CD4-positive, alpha-beta T cell treated with Interleukin-2 at 100 ng/mL for 4 hours (primary cell): Measurements from ENCODE around the gene PPFIA1.
A peak's percentile ranks its signal among the peaks of the same experiment; 100 is the strongest.

Source experiments
- DNase-seq: peaks from one replicate; pipeline ENCODE4 v3.0.0-alpha.2; 2020; ENCODE audit warnings: low spot score

PPFIA1 gene

GRCh38 chr11:70414341-70415100, 144.0 kb downstream of the PPFIA1 start:
- DNase-seq, result no peak

DNA sequence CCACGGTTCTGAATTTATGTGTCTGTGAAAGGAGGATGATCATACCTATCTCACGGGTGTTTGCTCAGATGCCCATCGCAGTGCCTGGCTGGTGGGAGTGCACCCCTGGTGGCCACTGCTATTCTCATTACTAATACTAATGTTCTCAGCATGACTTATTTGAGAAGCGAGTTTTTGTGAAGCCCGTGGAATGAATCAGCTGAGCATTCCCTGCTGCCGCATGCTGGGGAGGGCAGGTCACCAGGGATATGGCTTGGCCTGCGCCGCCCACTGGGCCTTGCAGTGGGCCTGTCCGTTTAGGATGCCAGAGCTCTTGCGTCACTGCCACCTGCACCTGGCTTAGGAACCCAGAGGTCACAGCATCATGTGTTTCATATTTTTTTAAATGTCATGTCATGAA, 144.7 kb downstream of the PPFIA1 start:
- DNase-seq, result no peak

- no peak for DNase-seq
Measured at GRCh38 chr11:70415642-70416395, 145.3 kb downstream of the PPFIA1 start.

DNA sequence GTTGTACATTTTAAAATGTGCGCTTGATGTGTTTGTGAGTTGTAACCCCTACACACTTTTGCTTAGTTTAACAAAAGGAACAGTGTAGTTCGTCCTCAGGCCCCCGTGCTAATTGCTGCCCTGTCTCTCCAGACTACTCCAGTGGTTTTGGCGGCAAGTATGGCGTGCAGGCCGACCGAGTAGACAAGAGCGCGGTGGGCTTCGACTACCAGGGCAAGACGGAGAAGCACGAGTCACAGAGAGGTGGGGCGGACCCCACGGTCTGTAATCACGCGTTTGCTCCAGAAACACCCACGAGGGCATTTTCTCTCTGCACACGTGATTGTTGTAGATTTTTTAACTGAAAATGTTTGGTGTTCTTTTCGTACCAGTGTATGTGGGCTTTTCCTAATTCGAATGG, 146.4 kb downstream of the PPFIA1 start:
- no peak for DNase-seq

GRCh38 chr11:70418130-70418529, 147.6 kb downstream of the PPFIA1 start:
- no peak for DNase-seq

DNA sequence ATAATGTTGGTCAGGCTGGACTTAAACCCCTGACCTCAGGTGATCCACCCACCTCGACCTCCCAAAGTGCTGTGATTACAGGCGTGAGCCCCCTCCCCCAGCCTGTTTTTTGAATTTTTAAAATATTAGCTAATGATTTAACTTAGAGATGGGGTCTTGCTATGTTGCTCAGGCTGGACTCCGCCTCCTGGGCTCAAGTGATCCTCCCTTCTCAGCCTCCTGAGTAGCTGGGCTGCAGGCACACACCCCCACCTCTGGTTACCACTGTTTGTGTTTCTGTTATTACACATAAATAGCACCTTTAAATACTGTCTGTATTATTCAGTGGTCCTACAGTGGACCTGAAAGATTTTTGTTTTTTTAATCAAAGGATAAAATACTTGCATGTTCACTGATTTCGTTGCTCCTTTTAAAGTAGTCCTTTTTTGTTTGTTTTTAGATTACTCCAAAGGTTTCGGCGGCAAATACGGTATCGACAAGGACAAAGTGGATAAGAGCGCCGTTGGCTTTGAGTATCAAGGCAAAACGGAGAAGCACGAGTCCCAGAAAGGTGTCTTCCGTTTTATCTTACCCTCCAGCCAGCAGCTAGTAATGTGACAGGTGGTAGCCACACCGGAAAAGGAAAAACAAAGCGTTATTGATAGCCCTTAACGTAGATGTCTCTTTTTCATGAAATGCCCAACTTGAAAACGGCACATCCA, 149.0 kb downstream of the PPFIA1 start:
- no peak for DNase-seq

DNA sequence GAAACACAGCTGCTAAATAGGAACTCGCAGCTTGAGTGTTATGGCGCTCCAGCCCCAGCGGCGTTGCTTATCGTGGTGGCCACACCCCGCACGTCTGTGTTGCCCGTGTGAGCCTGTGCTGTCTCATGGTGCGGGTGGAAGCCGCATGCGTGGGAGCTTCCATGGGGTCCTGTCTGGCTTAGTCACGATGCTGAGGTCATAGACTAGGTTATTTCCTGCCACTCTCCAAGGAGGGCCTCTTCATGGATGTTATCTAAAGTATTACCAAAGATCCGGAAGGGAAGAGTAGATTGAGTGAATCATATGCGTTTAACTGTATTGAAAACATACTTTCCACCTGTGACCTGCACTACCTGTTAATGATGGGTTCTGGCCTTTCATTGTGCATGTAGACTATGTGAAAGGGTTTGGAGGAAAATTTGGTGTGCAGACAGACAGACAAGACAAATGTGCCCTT, 149.5 kb downstream of the PPFIA1 start:
- DNase-seq, result no peak

GRCh38 chr11:70420496-70420895, 150.0 kb downstream of the PPFIA1 start:
- DNase-seq, result no peak

- no peak for DNase-seq
Measured at GRCh38 chr11:70421123-70421522, 150.6 kb downstream of the PPFIA1 start.

- DNase-seq, result no peak
Measured at GRCh38 chr11:70422692-70423522, 152.4 kb downstream of the PPFIA1 start.

GRCh38 chr11:70423523-70424505, 153.3 kb downstream of the PPFIA1 start:
- DNase-seq, result peak; percentile 23

DNA sequence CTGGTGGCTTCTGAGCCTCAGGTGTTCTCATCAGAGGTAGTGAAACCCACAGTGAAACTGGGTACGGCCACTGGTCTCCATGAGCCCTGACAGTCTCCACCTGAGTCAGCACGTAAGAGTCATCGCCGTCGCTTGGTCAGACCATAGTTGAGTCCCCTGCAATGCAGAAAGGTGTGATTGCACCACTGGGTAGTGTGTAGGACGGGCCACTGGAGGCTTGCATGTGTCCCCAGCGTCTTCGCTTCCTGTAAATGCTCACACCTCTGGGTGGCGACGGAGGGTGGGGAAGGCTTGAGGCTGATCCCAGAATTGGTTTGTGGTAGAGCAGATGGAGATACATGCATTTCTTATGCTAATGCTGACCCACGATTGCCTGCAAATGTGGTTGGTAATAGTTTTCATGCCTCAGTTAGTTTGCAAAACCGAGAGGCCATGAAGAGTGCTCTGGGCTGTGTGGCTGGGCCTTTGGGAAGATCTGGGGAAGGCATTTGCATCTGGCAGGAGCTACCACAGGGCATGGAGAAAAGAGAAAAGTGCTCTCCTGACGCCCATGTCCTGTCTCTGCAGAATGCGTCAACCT, 154.4 kb downstream of the PPFIA1 start:
- DNase-seq, result no peak

GRCh38 chr11:70427436-70427835, 156.9 kb downstream of the PPFIA1 start:
- DNase-seq, result no peak

GRCh38 chr11:70428701-70429427, 158.4 kb downstream of the PPFIA1 start:
- no peak for DNase-seq

GRCh38 chr11:70429428-70429705, 158.9 kb downstream of the PPFIA1 start:
- no peak for DNase-seq

DNA sequence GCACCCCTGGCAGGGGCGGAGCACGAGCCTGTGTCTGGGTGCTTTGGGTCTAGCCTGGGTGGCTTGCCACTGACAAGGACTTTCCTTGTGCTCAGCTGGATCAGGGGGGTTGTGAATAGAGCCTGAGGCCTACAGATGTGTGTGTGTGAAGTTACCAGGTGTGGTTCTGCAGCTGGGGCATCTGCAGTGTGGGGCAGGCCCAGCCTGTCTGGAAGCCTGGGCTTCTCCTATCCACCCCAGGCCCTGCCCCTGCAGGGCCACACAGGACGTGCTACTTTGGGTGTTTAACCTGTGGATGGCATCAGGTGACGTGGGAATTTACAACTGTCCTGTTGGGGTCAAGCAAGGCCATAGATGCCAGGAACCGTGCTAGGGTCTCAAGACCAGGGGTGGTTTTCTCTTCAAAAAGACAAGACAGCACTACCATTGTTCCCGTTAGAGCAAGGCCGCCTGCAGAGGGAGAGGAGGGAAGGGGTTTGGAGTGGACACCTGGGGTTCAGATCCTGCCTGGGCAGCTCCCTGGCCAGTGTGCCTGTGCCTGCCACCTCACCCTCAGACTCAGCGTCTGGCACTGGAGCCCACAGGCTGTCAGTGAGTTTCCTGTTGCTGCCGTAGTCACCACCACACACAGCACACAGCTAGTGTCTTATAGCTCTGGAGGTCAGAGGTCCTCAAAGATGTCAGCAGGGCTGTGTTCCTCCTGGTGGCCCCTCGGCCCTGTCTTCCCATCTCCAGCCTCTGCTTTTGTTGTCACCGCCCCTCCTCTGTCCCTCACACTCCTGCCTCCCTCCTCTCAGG, 159.4 kb downstream of the PPFIA1 start:
- DNase-seq, result no peak

DNA sequence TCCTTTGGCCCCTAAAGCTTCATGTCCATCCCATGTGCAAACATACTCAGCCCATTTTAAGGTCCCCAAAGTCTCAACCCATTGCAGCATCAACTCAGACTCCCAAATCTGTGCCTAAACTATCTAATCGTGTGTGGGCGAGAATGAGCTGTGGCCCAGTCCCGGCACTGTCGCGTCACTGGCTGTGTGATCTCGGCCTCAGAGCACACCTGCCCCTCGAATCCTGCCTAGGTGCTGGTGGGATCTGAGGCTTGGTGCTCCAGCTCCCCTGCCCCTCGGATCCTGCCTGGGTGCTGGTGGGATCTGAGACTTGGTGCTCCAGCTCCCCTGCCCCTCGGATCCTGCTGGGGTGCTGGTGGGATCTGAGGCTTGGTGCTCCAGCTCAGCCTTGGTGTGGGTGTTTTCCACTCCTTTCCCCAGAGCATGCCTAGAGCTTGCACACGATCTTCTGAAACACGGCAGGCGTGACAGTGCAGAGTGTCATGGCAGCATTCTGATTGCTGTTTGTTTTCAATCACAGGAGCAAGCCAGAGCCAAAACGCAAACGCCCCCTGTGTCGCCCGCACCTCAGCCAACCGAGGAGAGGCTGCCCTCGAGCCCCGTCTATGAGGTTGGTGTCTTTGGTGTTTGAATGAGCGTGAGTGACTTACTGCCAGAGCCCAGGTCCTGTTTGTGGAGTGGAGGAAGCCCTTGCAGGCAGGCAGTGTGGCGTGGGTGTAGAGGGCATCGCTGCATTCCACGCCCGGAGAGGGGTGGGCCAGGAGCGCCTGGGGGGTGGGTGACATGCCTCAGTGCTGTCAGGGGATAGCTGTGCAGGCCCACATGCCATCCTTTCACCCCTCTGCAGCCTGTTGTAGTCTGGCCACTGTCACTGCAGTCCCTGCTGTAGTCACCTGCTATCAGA, 160.4 kb downstream of the PPFIA1 start:
- no peak for DNase-seq

DNA sequence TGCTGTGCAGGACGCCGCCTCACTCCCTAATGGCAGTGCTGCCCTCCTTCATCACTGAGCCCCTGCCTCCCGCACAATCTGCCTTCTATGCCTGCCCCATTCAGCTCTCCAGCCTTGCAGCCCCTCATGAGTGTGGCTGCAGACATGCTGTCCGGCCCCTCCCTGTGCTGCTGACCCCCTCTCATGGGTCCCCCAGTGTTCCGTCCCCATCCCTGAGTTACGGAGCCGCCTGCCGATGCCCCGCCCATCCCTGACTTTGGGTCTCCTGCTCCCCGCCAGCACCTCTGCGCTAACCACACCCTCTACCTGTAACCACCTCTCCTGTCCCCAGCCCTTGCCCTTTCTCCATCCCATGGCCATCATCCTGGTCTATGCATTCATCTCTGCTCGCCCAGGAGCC, 161.1 kb downstream of the PPFIA1 start:
- DNase-seq, result no peak
